Embryonic facial prominence (tissue), 1 donor: ENCODE results near the gene DNAJA1.
"Not testable (repeated sequence)": the region's sequence is repeated elsewhere in the genome, so short reads cannot be mapped to it uniquely, and the experiment has no call there.

Experiments
- DNase-seq: peaks from one replicate; pipeline ENCODE4 v3.0.0-alpha.2; 2016; ENCODE audit errors: extremely low spot score

DNAJA1 gene

GRCh38 chr9:33024966-33025571, at the start of gene DNAJA1:
Gene DNAJA1 (plus strand): TSS chr9:33025273. CDS start chr9:33026485, 1,212 bp downstream.
- peak; percentile 91 for DNase-seq

GRCh38 chr9:32978051-32978450, 47.0 kb upstream of the DNAJA1 start:
- no peak for DNase-seq

GRCh38 chr9:32986971-32987370, 38.1 kb upstream of the DNAJA1 start:
- DNase-seq: no peak

GRCh38 chr9:32989660-32990059, 35.4 kb upstream of the DNAJA1 start:
- DNase-seq: no peak

- DNase-seq: no peak
Observed at GRCh38 chr9:32991897-32992594, 33.0 kb upstream of the DNAJA1 start.

- DNase-seq: no peak
Observed at GRCh38 chr9:32992595-32993238, 32.4 kb upstream of the DNAJA1 start.

GRCh38 chr9:33000682-33001055, 24.4 kb upstream of the DNAJA1 start:
- not testable (repeated sequence) for DNase-seq

GRCh38 chr9:33005335-33005734, 19.7 kb upstream of the DNAJA1 start:
- DNase-seq: not testable (repeated sequence)

- DNase-seq: no peak
Observed at GRCh38 chr9:33007755-33008154, 17.3 kb upstream of the DNAJA1 start.

GRCh38 chr9:33011831-33012230, 13.2 kb upstream of the DNAJA1 start:
- no peak for DNase-seq

GRCh38 chr9:33012328-33013069, 12.6 kb upstream of the DNAJA1 start:
- DNase-seq: no peak

- no peak for DNase-seq
Observed at GRCh38 chr9:33013962-33014664, 11.0 kb upstream of the DNAJA1 start.

GRCh38 chr9:33014665-33015014, 10.4 kb upstream of the DNAJA1 start:
- no peak for DNase-seq

GRCh38 chr9:33017283-33018041, 7.6 kb upstream of the DNAJA1 start:
- DNase-seq: no peak

- DNase-seq: no peak
Observed at GRCh38 chr9:33019797-33020196, 5.3 kb upstream of the DNAJA1 start.

- no peak for DNase-seq
Observed at GRCh38 chr9:33022303-33022702, 2.8 kb upstream of the DNAJA1 start.

- DNase-seq: no peak
Observed at GRCh38 chr9:33022755-33023154, 2.3 kb upstream of the DNAJA1 start.

- no peak for DNase-seq
Observed at GRCh38 chr9:33023661-33024060, 1.4 kb upstream of the DNAJA1 start.

GRCh38 chr9:33024126-33024965, 727 bp upstream of the DNAJA1 start:
- no peak for DNase-seq
